Transverse colon (tissue), 4 donors: Measurements from ENCODE around the gene C21orf58. TPM values are rescaled to one million over a fixed set of nuclear protein-coding genes. Genes with fewer than 3 reads are reported as not detected.

Experiments used
- DNase-seq: peaks from one replicate; pipeline ENCODE4 v3.0.0-alpha.2; 2019
- H3K27ac ChIP-seq, 4 donors: fragments of 200-600 bp; sonication (generic); 2 replicates each; pipeline ENCODE4 v1.5.1; 2016 to 2018; ENCODE audit warnings: inconsistent platforms in 4 of 4
- H3K27me3 ChIP-seq: fragments of 200-600 bp; sonication (generic); 2 replicates; pipeline ENCODE4 v1.5.1; 2017; ENCODE audit warnings: inconsistent platforms
- H3K36me3 ChIP-seq, 4 donors: fragments of 200-600 bp; sonication (generic); 2 replicates each; pipeline ENCODE4 v1.5.1; 2017 to 2019; ENCODE audit warnings: inconsistent platforms in 4 of 4
- H3K4me1 ChIP-seq, 4 donors: fragments of 200-600 bp; sonication (generic); 2 replicates each; pipeline ENCODE4 v1.5.1; 2017 to 2020; ENCODE audit warnings: inconsistent platforms in 4 of 4
- H3K4me3 ChIP-seq, 4 donors: fragments of 200-600 bp; sonication (generic); 1 replicate in 1 of 4; 2 replicates in 3 of 4; pipeline versions ENCODE4 v1.5.1 to v1.6.1; 2017 to 2019; ENCODE audit warnings: inconsistent platforms in 4 of 4
- H3K9me3 ChIP-seq, 2 donors: fragments of 200-600 bp; sonication (generic); 2 replicates each; pipeline ENCODE4 v1.5.1; 2017 to 2019; ENCODE audit warnings: inconsistent platforms in 2 of 2
- EP300 ChIP-seq: sonication (generic); formaldehyde crosslinking; IDR thresholded peaks from one replicate; pipeline ENCODE4 v1.6.1; 2017; ENCODE audit warnings: antibody characterized with exemption, low read depth
- POLR2A ChIP-seq: fragments of 450-650 bp; IDR thresholded peaks from one replicate; pipeline ENCODE4 v1.6.1; 2016; ENCODE audit warnings: antibody characterized with exemption, mild to moderate bottlenecking, moderate library complexity
- POLR2AphosphoS5 ChIP-seq, 3 donors: sonication (generic); formaldehyde crosslinking; IDR thresholded peaks; one replicate each; pipeline ENCODE4 v1.6.1; 2016; ENCODE audit warnings: antibody characterized with exemption in 3 of 3
- WGBS, 2 donors: methylation state at CpG; one replicate each; pipeline ENCODE4 v1.1.5; 2018; ENCODE audit warnings: low coverage in 1 of 2; 5-methylcytosine and 5-hydroxymethylcytosine counted together
- in situ Hi-C, 4 donors: fragments of 200-750 bp; cut with MboI; loops; one replicate each; pipeline versions ENCODE4 v1.15.0 to v1.15.1; 2017; ENCODE audit warnings: low sequenced_read_pairs in 3 of 4, low pct_ligation_motif_present in 1 of 4, low pct_unique_long_range_greater_than_20kb in 1 of 4
- intact Hi-C: fragments of 100-400 bp; cut with DNase I; formaldehyde crosslinking; loops from one replicate; pipeline ENCODE4 v1.15.1; 2023; ENCODE audit warnings: low total_unique reads
- total RNA-seq, 4 donors: library from RNA; depleted of rRNA; stranded (reverse); fragments of >200 nt; gene quantifications; one replicate each; pipeline ENCODE4 v1.1.0, GENCODE V29; 2016
- TF ChIP-seq, protein P1 (sequence below), 5 experiments: fragments of 200-600 bp in 3 of 5; fragments of 450-650 bp in 2 of 5; sonication (generic) in 3 of 5; IDR thresholded peaks; 1 replicate in 2 of 5; 2 replicates in 3 of 5; pipeline ENCODE4 v1.5.1; 2016 to 2017; ENCODE audit warnings: antibody characterized with exemption in 5 of 5, inconsistent platforms in 3 of 5, mild to moderate bottlenecking in 2 of 5, moderate library complexity in 1 of 5

Gene C21orf58
- total RNA-seq, 4 donors from 2014 or later = 2.5 to 79.8 (median 7.6) TPM

DNA sequence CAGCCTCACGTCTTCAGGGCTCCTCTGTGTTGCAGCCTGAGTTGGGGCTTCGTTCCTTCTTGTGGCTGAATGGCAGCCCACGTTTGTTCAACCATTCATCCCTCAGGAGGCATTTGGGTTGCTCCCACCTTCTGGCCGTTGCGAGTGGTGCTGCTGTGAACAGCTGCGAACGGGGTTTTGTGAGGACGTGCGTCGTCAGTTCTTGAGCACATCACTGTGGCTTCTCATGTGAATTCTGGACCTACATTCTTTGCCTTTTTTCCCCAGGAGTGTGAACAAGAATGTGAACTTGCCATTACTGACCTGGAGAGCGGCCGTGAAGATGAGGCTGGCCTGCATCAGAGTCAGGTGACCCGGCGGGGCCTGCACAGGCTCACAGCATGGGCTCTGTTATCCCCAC lies 22.2 kb upstream of the C21orf58 start:
- in situ Hi-C loops (no loop called here), intact Hi-C loops (no loop called here)
- 95 to 96% methylated on average over 8 to 14 of the region's 14 CpGs for WGBS, 2 donors
- Histone ChIP-seq H3K27me3 (no peaks in the 10 kb centered on the region), H3K4me3 (no peak overlapping the region), H3K27ac (no peak overlapping the region), H3K4me1 (no peaks in the 10 kb centered on the region), H3K36me3 (peaks cover 0 to 46% (median 23%) of the 10 kb centered on the region in 4 donors), H3K9me3 (no peaks in the 10 kb centered on the region)
- no peak for DNase-seq
- no peak for TF ChIP-seq POLR2A
- TF ChIP-seq EP300 = no peak
- TF ChIP-seq, protein P1, sequence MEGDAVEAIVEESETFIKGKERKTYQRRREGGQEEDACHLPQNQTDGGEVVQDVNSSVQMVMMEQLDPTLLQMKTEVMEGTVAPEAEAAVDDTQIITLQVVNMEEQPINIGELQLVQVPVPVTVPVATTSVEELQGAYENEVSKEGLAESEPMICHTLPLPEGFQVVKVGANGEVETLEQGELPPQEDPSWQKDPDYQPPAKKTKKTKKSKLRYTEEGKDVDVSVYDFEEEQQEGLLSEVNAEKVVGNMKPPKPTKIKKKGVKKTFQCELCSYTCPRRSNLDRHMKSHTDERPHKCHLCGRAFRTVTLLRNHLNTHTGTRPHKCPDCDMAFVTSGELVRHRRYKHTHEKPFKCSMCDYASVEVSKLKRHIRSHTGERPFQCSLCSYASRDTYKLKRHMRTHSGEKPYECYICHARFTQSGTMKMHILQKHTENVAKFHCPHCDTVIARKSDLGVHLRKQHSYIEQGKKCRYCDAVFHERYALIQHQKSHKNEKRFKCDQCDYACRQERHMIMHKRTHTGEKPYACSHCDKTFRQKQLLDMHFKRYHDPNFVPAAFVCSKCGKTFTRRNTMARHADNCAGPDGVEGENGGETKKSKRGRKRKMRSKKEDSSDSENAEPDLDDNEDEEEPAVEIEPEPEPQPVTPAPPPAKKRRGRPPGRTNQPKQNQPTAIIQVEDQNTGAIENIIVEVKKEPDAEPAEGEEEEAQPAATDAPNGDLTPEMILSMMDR (IDR thresholded peaks at IDR 0.05) = no peak
- TF ChIP-seq POLR2AphosphoS5 (IDR thresholded peaks at IDR 0.05) = no peak

DNA sequence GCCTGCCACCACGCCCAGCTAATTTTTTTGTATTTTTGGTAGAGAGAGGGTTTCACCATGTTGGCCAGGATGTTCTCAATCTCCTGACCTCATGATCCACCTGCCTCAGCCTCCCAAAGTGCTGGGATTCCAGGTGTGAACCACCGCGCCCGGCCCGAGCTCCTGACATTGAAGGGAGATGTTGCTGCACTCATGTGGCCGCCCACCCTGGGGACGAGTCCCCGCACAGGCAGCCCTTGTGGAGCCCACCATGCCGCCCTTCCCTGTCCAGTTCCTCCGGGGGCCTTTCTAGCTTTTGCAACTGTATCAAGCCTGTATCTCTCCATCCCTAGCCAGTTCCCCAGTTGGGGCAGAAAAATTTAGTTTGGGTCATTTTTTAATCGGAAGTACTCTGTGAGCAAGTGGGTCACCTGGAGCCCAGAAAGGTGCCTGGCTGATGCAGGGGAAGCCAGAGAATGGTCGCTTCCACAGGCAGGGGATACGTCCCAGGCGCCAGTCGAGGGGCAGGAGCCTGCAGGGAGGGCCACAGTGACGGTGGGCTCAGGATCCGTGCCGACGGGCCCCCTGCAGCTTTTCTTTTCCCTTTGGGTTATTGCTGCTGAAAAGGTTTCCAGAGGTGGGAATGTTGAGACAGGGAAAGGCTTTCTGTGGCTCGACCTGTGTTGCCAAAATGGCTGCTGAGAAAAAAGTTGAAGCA lies 20.7 kb upstream of the C21orf58 start:
- H3K4me1 ChIP-seq = no peaks in the 10 kb centered on the region
- H3K27ac ChIP-seq = no peak overlapping the region
- no peaks in the 10 kb centered on the region for H3K9me3 ChIP-seq
- H3K27me3 ChIP-seq = no peaks in the 10 kb centered on the region
- no peak for TF ChIP-seq POLR2AphosphoS5 (IDR thresholded peaks at IDR 0.05)
- TF ChIP-seq POLR2A = no peak
- no peak for TF ChIP-seq EP300
- TF ChIP-seq, protein P1 (IDR thresholded peaks at IDR 0.05) = no peak
- no peak for DNase-seq
- WGBS, 2 donors = 90 to 97% methylated on average over 2 to 20 of the region's 20 CpGs
- intact Hi-C loops (no loop called here), in situ Hi-C loops (no loop called here)
- H3K4me3 ChIP-seq = no peak overlapping the region
- peaks cover 0 to 35% (median 15%) of the 10 kb centered on the region in 4 donors for H3K36me3 ChIP-seq

DNA sequence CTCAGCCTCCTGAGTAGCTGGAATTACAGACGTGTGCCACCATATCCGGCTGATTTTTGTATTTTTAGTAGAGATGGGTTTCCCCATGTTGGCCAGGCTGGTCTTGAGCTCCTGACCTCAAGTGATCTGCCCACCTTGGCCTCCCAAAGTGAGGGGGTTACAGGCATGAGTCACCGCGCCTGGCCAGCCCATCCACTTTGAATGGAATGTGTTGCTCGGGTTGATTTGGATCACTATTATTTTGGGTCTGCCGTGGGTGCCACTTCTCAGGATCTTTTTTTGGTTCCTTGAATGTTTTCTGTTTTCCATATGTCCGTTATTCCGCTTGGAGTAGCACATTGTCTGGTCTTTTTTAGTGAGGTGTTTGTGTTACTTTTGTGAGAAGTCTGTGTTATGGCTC lies 17.3 kb upstream of the C21orf58 start:
- no peak overlapping the region for H3K27ac ChIP-seq
- no peaks in the 10 kb centered on the region for H3K9me3 ChIP-seq
- intact Hi-C loops = no loop called here
- DNase-seq = no peak
- in situ Hi-C loops = no loop called here
- H3K4me3 ChIP-seq = no peak overlapping the region
- no peaks in the 10 kb centered on the region for H3K27me3 ChIP-seq
- peaks cover 0 to 20% (median 10%) of the 10 kb centered on the region in 4 donors for H3K36me3 ChIP-seq
- 81 to 96% methylated on average over 4 to 8 of the region's 8 CpGs for WGBS, 2 donors
- H3K4me1 ChIP-seq = no peaks in the 10 kb centered on the region
- TF ChIP-seq POLR2AphosphoS5 (IDR thresholded peaks at IDR 0.05) (no peak), EP300 (no peak), POLR2A (no peak)
- TF ChIP-seq, protein P1 (IDR thresholded peaks at IDR 0.05) = no peak

DNA sequence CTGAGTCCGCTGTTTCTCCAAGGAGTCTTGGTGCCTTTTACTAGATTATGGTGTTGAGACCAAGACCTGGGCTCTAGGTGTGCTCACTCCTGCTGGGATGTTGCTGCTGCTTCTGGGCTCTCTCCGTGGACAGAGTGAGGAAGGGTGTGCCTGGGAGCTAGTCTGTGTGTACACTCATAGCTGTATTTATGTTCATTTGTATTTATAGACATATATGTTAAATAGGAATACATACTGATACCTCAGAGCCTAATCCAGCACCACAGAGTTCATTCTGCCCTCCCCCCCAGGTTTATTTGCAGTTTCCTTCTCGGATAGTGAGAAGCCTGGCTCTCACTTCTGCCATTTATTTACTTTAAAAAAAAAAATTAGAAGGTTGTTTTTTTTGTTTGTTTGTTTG lies 12.9 kb upstream of the C21orf58 start:
- no peak overlapping the region for H3K27ac ChIP-seq
- no peaks in the 10 kb centered on the region for H3K27me3 ChIP-seq
- TF ChIP-seq EP300 (no peak), POLR2AphosphoS5 (IDR thresholded peaks at IDR 0.05) (no peak), POLR2A (no peak)
- TF ChIP-seq, protein P1 (IDR thresholded peaks at IDR 0.05) = no peak
- H3K4me1 ChIP-seq = no peaks in the 10 kb centered on the region
- no peaks in the 10 kb centered on the region for H3K9me3 ChIP-seq
- intact Hi-C loops = no loop called here
- no peak overlapping the region for H3K4me3 ChIP-seq
- 83 to 98% methylated on average over 1 to 3 of the region's 3 CpGs for WGBS, 2 donors
- in situ Hi-C loops = no loop called here
- H3K36me3 ChIP-seq = peaks cover 0 to 21% (median 10%) of the 10 kb centered on the region in 4 donors
- DNase-seq = no peak
